ENCODE results near the gene FN3KRP. TPM values are rescaled to one million over a fixed set of nuclear protein-coding genes. Genes with fewer than 3 reads are reported as not detected.

The FN3KRP gene
- total and polyA plus RNA-seq, 2 of the 13 experiments (the other 11 are each of a cell fraction or from before 2014, with no cell fraction given) = 22.4 to 28.2 TPM

- Histone ChIP-seq H3K36me3 (replicated peaks in 1 of 2; ENCODE audit: control insufficient read depth in 1 of 2, insufficient read depth in 2 of 2, low read length in 2 of 2) (peaks cover 19 to 40% of the 10 kb centered on the region in 2 experiments), H3K27me3 (ENCODE audit: control insufficient read depth in 1 of 2, insufficient read depth in 2 of 2, low read length in 2 of 2) (no peaks in the 10 kb centered on the region), H3K4me1 (ENCODE audit: insufficient read depth, low read length) (peaks cover 58% of the 10 kb centered on the region), H2AFZ (ENCODE audit: low read length) (no peak overlapping the region), H3K4me3 (replicated peaks in 1 of 3; ENCODE audit: insufficient read depth in 1 of 3, low read depth in 2 of 3, low read length in 3 of 3) (no peak overlapping the region), H3K4me2 (ENCODE audit: low read depth, low read length) (peak overlapping the region; percentile 30; the same call in 1 of the 2 replicates), H3K9ac (ENCODE audit: insufficient read depth, low read depth, low read length) (peak overlapping the region; percentile 2; the same call in 1 of the 2 replicates), H3K79me2 (ENCODE audit: insufficient read depth, low read length) (peaks cover 14% of the 10 kb centered on the region), H3K9me3 (ENCODE audit: low read length) (peaks cover 17% of the 10 kb centered on the region), H4K20me1 (ENCODE audit: insufficient read depth, low read length) (no peaks in the 10 kb centered on the region), H3K27ac (ENCODE audit: extremely low read length, insufficient read depth, low read length) (peak overlapping the region; percentile 74)
- ChIA-PET CTCF (ENCODE audit: low intra/inter-chr PET ratio, low total read pairs) (interaction anchor here (1.0 kb wide), 1 partner anchor 72 kb away, joined by 3 read pairs; no protein-coding TSS in a partner anchor), POLR2A (interaction anchor here (0.6 to 2.3 kb wide), 6 partner anchors 10 to 348 kb away, joined by 3 to 16 read pairs (median 3); partner anchors contain the start of gene FN3KRP)
- BruUV-seq (replicated peaks) = TSS peak; percentile 18
- peak; percentile 92 for FAIRE-seq
- DNase-seq (ENCODE audit: low spot score) = peak; percentile 93
- in situ Hi-C loops (cut with HindIII; ENCODE audit: extremely low pct_ligation_motif_present, low pct_unique_long_range_greater_than_20kb) (no loop called here), intact Hi-C loops (cut with micrococcal nuclease; ENCODE audit: unreplicated experiment) (loop anchor here (2.0 kb wide), 1 partner anchor 24 kb away; the partner anchor contains the start of gene FN3KRP)
- WGBS (ENCODE audit: low lambda C conversion rate) = 83% methylated on average over 10 of the region's 10 CpGs
- peak; percentile 68 for ATAC-seq
- peak; percentile 88 for TF ChIP-seq ZSCAN25 (CRISPR knock-in tag; IDR thresholded peaks at IDR 0.05)
- TF ChIP-seq ZSCAN21 (CRISPR knock-in tag; IDR thresholded peaks at IDR 0.05; ENCODE audit: borderline replicate concordance) = peak; percentile 99
- TF ChIP-seq SMARCC2 (IDR thresholded peaks at IDR 0.05) = no peak
- TF ChIP-seq HMGA1 (CRISPR knock-in tag; conservative IDR thresholded peaks at IDR 0.05) = no peak
- TF ChIP-seq ZNF292 (CRISPR knock-in tag; IDR thresholded peaks at IDR 0.05; ENCODE audit: borderline replicate concordance, low read depth) = peak; percentile 100
- 0 out of 2 replicates have a peak, but pooled peaks have one; percentile 53 for TF ChIP-seq ZBTB44 (CRISPR knock-in tag; IDR thresholded peaks at IDR 0.05)
- peak; percentile 69 for TF ChIP-seq CREM (IDR thresholded peaks at IDR 0.05)
- no peak for TF ChIP-seq CREM (CRISPR knock-in tag; IDR thresholded peaks at IDR 0.05)
- peak; percentile 78 for TF ChIP-seq ZNF609 (CRISPR knock-in tag; IDR thresholded peaks at IDR 0.05; ENCODE audit: borderline replicate concordance)
- peak; percentile 94 for TF ChIP-seq ZNF280D (CRISPR knock-in tag; IDR thresholded peaks at IDR 0.05)
- TF ChIP-seq ZNF263 (CRISPR knock-in tag; IDR thresholded peaks at IDR 0.05) = 0 out of 2 replicates have a peak, but pooled peaks have one; percentile 23
- no peak for TF ChIP-seq SMARCE1 (IDR thresholded peaks at IDR 0.05; ENCODE audit: borderline replicate concordance)
- peak; percentile 98; the same call in 1 of the 2 replicates for TF ChIP-seq ZNF788 (CRISPR knock-in tag; IDR thresholded peaks at IDR 0.05; ENCODE audit: borderline replicate concordance)
Measured at GRCh38 chr17:82740906-82741759, 24.6 kb downstream of the FN3KRP start.
